Middle frontal gyrus (tissue), 1 donor: ENCODE data around the gene F2RL3.

ENCODE experiments used
- DNase-seq: peaks from one replicate; pipeline ENCODE4 v3.0.0-alpha.2; 2015; ENCODE audit warnings: low spot score; ENCODE audit errors: extremely low spot score

Gene F2RL3

GRCh38 chr19:16888629-16889365, at the start of gene F2RL3:
TSS of gene F2RL3 (plus strand) at chr19:16888999. CDS start at chr19:16889190, 191 bp downstream.
- DNase-seq, result no peak

DNA sequence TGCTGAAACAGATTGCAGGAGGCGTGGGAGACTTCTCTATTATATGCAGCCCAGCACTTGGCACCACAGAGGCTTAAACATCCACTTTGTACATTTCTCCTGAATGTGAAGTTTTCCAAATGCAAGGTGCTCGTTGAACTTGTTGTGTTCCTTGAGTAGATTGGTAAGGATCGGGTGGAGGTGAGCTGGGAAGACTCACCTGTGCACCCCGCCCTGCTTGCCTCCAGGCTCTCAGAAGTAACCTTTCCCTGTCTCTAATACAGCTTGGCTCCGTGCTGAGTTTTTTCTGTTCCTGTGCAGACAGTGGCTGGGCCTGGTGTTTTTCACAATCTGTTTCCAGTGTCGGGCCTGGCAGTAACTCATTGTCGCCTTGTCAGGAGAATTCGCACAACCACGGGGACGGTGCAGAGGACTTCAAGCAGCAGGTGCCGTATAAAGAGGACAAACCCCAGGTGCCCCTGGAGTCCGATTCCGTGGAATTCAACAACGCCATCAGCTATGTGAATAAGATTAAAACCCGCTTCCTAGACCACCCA, 47.3 kb upstream of the F2RL3 start:
- DNase-seq, result no peak

- DNase-seq, result no peak
These were observed 41.9 kb upstream of the F2RL3 start for GRCh38 chr19:16846901-16847300.

DNA sequence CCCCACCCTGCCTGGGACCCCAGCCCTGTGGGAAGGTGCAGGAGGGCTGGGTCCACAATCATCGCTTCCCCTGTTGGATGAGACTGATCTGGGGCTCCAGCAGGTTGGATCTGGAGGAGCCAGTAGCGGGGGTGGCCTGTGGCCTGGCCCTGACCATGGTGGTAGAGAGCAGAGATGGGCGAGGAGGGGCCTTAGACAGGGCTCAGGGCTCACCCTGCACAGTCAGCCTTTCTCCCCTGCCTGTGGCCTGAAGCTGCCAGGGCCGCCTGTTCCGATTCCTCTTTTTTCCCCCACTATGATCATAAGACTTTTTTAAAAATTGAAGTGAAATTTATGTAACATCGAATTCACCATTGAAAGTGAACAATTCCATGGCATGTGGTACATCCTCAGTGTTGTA, 41.4 kb upstream of the F2RL3 start:
- DNase-seq, result no peak

- no peak for DNase-seq
These were observed 39.6 kb upstream of the F2RL3 start for GRCh38 chr19:16849168-16849567.

GRCh38 chr19:16850133-16850532, 38.7 kb upstream of the F2RL3 start:
- no peak for DNase-seq

GRCh38 chr19:16851031-16851712, 37.6 kb upstream of the F2RL3 start:
- no peak for DNase-seq

GRCh38 chr19:16853066-16853465, 35.7 kb upstream of the F2RL3 start:
- DNase-seq, result no peak

DNA sequence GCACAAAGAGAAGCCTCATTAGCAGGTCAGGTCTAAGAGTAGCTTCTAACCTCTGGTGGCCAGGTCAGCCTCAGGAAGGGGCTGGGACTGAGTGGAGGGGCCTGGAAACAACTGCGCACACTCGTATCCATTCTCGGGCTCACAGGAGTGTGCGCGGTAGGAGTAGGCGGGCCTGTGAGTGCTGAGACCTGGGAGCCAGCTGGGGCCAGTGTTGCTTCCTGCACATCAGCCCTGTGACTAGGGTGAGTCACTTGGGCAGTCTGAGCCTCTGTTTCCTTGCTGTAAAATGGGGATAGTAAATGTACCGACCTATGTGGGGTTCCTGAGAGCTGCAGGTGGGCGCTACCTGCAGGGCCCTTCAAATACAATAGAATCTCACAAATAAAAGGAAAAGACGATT, 32.7 kb upstream of the F2RL3 start:
- no peak for DNase-seq

DNA sequence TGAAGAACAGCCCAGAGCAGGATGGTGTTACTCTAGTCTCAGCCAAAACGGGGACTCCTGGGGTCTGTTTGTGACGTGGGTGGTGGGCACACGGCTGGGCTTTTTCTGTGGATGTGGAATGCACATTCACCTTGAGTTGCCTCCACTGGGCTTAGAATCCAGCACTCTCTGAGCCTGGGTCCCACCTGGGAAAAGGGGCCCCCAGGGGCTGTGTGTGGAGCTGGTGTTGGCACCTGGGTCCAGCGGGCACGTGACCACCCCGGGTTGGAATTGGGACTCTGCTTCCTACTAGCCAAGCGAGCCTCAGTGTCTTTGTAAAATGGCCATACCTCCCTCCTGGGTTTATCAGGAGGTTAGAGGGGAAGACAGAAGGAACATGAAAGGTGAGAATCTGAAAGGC, 29.2 kb upstream of the F2RL3 start:
- no peak for DNase-seq

GRCh38 chr19:16860118-16860517, 28.7 kb upstream of the F2RL3 start:
- no peak for DNase-seq

DNA sequence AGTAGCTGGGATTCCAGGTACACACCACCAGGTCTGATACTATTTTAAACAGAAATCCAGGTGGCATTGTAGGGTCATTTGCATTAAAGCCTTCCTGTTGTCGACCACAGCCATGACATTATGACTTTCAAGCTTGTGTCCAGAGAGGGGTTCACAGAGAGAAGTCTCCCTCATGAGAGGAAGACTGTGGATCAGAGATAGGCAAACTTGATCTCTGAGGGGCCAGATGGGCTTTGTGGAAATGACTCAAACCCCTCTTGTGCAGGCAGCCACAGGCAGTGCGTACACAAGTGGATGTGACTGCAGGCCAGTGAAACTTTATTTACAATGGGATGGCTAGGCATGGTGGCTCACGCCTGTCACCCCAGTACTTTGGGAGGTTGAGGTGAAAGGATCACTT, 27.8 kb upstream of the F2RL3 start:
- DNase-seq, result no peak

DNA sequence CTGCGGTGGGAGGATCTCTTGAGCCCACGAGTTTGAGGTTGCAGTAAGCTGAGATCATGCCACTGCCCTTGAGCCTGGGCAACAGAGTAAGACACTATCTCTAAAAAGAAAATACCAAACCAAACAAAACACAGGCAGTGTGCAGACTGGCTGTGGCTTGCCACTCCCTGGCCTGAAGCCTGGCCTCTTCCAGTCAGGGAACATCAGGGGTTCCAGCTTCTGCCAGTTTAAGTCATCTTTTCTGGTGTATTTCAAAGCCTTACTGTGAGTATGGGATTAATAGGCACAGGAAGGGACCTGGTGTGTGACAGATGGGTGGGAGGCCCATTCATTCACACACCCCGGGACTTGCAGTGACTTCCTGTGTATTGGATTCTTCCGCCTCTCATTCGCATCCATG, 27.0 kb upstream of the F2RL3 start:
- no peak for DNase-seq

- no peak for DNase-seq
These were observed 25.9 kb upstream of the F2RL3 start for GRCh38 chr19:16862826-16863415.

DNA sequence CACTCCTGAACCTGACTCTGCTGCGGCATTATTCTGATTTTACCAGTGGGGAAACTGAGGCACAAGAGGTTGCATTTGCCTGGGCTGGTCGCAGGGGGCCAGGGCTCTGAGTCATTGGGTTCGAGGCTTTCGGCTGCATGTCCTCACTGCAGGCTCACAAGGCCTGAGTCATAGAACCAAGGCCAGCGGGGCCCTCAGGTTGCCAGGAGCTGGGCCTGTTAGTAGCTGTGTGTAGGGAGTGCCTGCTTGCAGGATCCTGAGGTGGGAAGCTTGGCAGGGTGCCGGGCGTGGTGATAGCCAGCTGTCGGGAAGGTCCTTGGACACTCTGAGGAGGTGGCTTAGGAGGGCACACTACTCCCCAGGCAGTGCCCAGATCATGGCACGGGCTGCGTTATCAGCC, 21.6 kb upstream of the F2RL3 start:
- no peak for DNase-seq

- no peak for DNase-seq
These were observed 20.2 kb upstream of the F2RL3 start for GRCh38 chr19:16868423-16869130.

GRCh38 chr19:16869331-16869972, 19.3 kb upstream of the F2RL3 start:
- DNase-seq, result no peak

- no peak for DNase-seq
These were observed 16.9 kb upstream of the F2RL3 start for GRCh38 chr19:16871871-16872270.

DNA sequence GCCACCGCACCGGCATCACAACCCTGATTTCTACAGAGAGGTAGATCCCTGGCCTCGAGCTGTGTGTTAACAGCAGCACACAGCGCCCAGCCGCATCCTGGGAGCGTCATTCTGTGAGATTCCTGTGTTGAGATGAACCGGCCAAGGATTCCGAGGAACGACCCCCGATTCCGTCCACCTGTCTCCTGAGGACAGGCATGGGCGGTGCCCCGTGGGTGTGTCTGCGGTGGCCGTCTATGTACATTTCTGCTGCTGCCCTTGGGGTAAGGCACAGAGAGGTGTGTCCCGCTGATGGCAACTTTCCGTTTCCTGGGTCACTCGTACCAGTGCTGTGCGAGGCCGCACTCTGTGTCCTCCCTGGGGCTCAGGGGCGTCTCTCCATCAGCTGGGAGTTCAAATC, 16.1 kb upstream of the F2RL3 start:
- no peak for DNase-seq

DNA sequence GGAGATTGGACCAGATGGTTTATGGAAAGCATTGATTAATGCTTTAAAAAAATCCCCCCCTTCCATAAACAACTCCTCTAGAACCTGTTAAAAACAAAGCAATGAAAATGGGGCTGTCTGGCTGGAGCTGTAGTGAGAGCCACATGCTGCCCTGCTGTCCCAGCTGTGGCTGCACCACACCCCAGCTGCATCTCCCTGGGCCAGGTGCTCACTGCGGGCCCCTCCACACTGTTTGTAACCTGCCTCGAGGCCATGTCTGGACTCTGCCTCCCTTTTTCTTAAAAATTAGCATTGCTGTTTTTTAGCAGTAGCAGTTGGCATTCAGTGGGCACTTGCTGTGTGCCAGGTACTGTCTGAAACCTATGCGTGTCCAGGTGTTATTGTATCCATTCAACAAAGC, 15.2 kb upstream of the F2RL3 start:
- DNase-seq, result no peak

- no peak for DNase-seq
These were observed 14.4 kb upstream of the F2RL3 start for GRCh38 chr19:16874250-16874977.
